WTC11 (cell line): Measurements from ENCODE around the gene IPO9. TPM values are rescaled to one million over a fixed set of nuclear protein-coding genes. Genes with fewer than 3 reads are reported as not detected.

Experiments used
- ATAC-seq: fragments of 200-7000 bp; cut with Tn5 transposase; 2 replicates; pipeline ENCODE4 v1.10.0; 2021; ENCODE audit warnings: mild to moderate bottlenecking, moderate library complexity
- CTCF ChIA-PET: fragments of 300-600 bp; sonication (Branson Sonifier 250); formaldehyde crosslinking; loops from one replicate; lab custom pipeline; 2021; ENCODE audit warnings: antibody characterized with exemption; lab: Charles Lee
- POLR2A ChIA-PET: fragments of 350-600 bp; sonication (Branson Sonifier 250); formaldehyde crosslinking; loops from one replicate; lab custom pipeline; 2021; ENCODE audit warnings: antibody characterized with exemption; lab: Charles Lee
- DNase-seq: peaks from one replicate; pipeline ENCODE4 v3.0.0; 2021; ENCODE audit warnings: low spot score
- H3K27ac Mint-ChIP-seq: 2 replicates; pipeline ENCODE4 v1.8.0; 2021; ENCODE audit warnings: mixed read lengths
- H3K27me3 Mint-ChIP-seq: 2 replicates; pipeline ENCODE4 v1.8.0; 2021; ENCODE audit warnings: low read depth, mild to moderate bottlenecking, moderate library complexity, mixed read lengths
- H3K36me3 Mint-ChIP-seq: 2 replicates; pipeline ENCODE4 v1.8.0; 2021; ENCODE audit warnings: mixed read lengths
- H3K4me1 Mint-ChIP-seq: 2 replicates; pipeline ENCODE4 v1.8.0; 2022; ENCODE audit warnings: mixed read lengths
- H3K4me3 Mint-ChIP-seq: 2 replicates; pipeline ENCODE4 v1.8.0; 2021; ENCODE audit warnings: mild to moderate bottlenecking, moderate library complexity, mixed read lengths
- H3K9me3 Mint-ChIP-seq: 2 replicates; pipeline ENCODE4 v1.8.0; 2021; ENCODE audit warnings: mixed read lengths
- CREM ChIP-seq: sonication (generic); formaldehyde crosslinking; IDR thresholded peaks from 2 replicates; pipeline ENCODE4 v1.8.1; 2022; ENCODE audit warnings: mild to moderate bottlenecking, missing genetic modification reagents, moderate library complexity
- ETV6 ChIP-seq: sonication (generic); formaldehyde crosslinking; IDR thresholded peaks from 2 replicates; pipeline ENCODE4 v1.8.1; 2022; ENCODE audit warnings: mild to moderate bottlenecking, missing genetic modification reagents
- JAZF1 ChIP-seq: fragments of 250-450 bp; sonication (Bioruptor Pico); IDR thresholded peaks from 2 replicates; pipeline ENCODE4 v1.9.0; 2021; ENCODE audit warnings: moderate library complexity, mild to moderate bottlenecking, inconsistent platforms
- JUN ChIP-seq: sonication (generic); formaldehyde crosslinking; IDR thresholded peaks from 2 replicates; pipeline ENCODE4 v1.8.0; 2023; ENCODE audit warnings: mild to moderate bottlenecking, missing genetic modification reagents
- OVOL2 ChIP-seq: fragments of 250-450 bp; sonication (Bioruptor Pico); IDR thresholded peaks from 2 replicates; pipeline ENCODE4 v1.9.0; 2021; ENCODE audit warnings: mild to moderate bottlenecking, borderline replicate concordance
- PRRX2 ChIP-seq: fragments of 250-450 bp; sonication (Bioruptor Pico); IDR thresholded peaks from 2 replicates; pipeline ENCODE4 v1.8.0; 2021; ENCODE audit warnings: mild to moderate bottlenecking
- RELA ChIP-seq: sonication (generic); formaldehyde crosslinking; IDR thresholded peaks from 2 replicates; pipeline ENCODE4 v1.8.1; 2022; ENCODE audit warnings: missing genetic modification reagents, mild to moderate bottlenecking, borderline replicate concordance
- SMAD4 ChIP-seq: sonication (generic); formaldehyde crosslinking; IDR thresholded peaks from 2 replicates; pipeline ENCODE4 v1.8.0; 2022; ENCODE audit warnings: mild to moderate bottlenecking, missing genetic modification reagents
- TCF7 ChIP-seq: sonication (generic); formaldehyde crosslinking; IDR thresholded peaks from 2 replicates; pipeline ENCODE4 v1.8.0; 2022; ENCODE audit warnings: mild to moderate bottlenecking, low read depth, missing genetic modification reagents, moderate library complexity
- ZNF317 ChIP-seq: sonication (generic); formaldehyde crosslinking; IDR thresholded peaks from 2 replicates; pipeline ENCODE4 v1.8.1; 2023; ENCODE audit warnings: low read depth, mild to moderate bottlenecking, moderate library complexity, missing genetic modification reagents, borderline replicate concordance
- ZNF396 ChIP-seq: fragments of 250-450 bp; sonication (Bioruptor Pico); IDR thresholded peaks from 2 replicates; pipeline ENCODE4 v1.8.0; 2021; ENCODE audit warnings: mild to moderate bottlenecking, moderate library complexity, borderline replicate concordance
- total RNA-seq: library from RNA; stranded (reverse); gene quantifications from 3 replicates; pipeline ENCODE4 v1.2.3, GENCODE V29; 2021
- TF ChIP-seq, protein P1 (sequence below): fragments of 250-450 bp; sonication (Bioruptor Pico); IDR thresholded peaks from 2 replicates; pipeline ENCODE4 v1.8.0; 2021; ENCODE audit warnings: mild to moderate bottlenecking
- TF ChIP-seq, protein P2 (sequence below): sonication (generic); formaldehyde crosslinking; IDR thresholded peaks from 2 replicates; pipeline ENCODE4 v1.8.1; 2022; ENCODE audit warnings: low read depth, missing genetic modification reagents, borderline replicate concordance
- TF ChIP-seq, protein P3 (sequence below): sonication (generic); formaldehyde crosslinking; IDR thresholded peaks from 2 replicates; pipeline ENCODE4 v1.8.0; 2023; ENCODE audit warnings: missing genetic modification reagents, mild to moderate bottlenecking, borderline replicate concordance

Gene IPO9
- total RNA-seq, 1 experiment from 2014 or later: 97.2 TPM

DNA sequence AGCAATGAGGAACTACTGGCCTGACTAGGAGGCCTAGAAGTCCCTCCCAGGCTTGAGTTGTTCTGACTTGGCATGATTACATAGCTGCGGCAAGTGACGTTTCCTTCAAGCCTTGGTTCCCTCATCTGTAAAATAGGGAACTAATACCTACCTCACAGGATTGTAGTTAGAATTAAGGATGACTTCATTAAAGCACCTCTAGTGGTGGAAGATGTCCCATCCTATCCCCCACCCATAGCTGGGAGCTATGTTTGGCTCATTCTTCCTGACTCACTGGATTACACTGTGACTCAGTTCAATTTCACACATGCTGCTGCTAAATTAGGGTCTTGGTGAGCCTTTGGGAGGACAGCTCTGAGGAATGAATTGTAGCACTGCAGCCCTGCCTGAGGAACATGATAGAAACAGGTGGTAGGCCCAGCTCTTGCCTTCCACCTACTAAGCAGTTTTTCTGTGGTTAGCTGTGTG lies 53.7 kb downstream of the IPO9 start:
- Mint-ChIP-seq H3K9me3 (no peaks in the 10 kb centered on the region), H3K36me3 (no peaks in the 10 kb centered on the region), H3K27me3 (peaks cover 13% of the 10 kb centered on the region), H3K4me1 (peaks cover 26% of the 10 kb centered on the region), H3K4me3 (no peak overlapping the region), H3K27ac (peak overlapping the region; percentile 35; the same call in 1 of the 2 replicates)
- CTCF ChIA-PET: interaction anchor here (1.1 to 7.6 kb wide), 4 partner anchors 12 to 401 kb away, joined by 3 to 135 read pairs (median 8); partner anchors contain the start of gene IPO9
- peak; percentile 18 for ATAC-seq
- TF ChIP-seq ETV6 (CRISPR knock-in tag) (no peak), JUN (CRISPR knock-in tag) (no peak), RELA (no peak), SMAD4 (CRISPR knock-in tag) (no peak), PRRX2 (CRISPR knock-in tag) (no peak), JAZF1 (no peak)
- POLR2A ChIA-PET: interaction anchor here (0.5 to 0.6 kb wide), 2 partner anchors 68 to 406 kb away, joined by 3 to 4 read pairs; no protein-coding TSS in a partner anchor
- DNase-seq: no peak

DNA sequence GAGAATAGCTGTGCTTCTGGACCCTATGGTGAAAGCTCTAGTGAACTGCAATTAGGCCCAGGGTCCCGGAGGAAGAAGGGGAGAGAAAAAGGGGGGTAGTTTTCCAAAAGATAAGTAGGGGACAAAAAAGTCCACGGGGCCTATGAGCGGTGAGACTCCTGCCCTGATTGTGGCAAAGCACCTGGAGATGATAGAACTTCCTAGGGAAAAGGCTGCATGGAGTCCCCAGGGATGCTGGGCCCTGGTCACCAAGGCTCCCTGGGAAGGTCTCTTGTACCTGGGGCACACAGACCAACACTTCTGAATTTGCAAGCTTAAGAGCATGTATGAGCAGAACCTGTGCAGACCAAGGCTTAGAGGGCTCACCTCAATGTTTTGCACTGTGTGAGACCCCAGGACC lies 54.3 kb downstream of the IPO9 start:
- H3K9me3 Mint-ChIP-seq: no peaks in the 10 kb centered on the region
- peaks cover 29% of the 10 kb centered on the region for H3K4me1 Mint-ChIP-seq
- H3K27ac Mint-ChIP-seq: peak overlapping the region; percentile 50; the same call in 1 of the 2 replicates
- H3K4me3 Mint-ChIP-seq: no peak overlapping the region
- no peak for DNase-seq
- TF ChIP-seq OVOL2 (CRISPR knock-in tag) (no peak), TCF7 (no peak)
- TF ChIP-seq, protein P1, sequence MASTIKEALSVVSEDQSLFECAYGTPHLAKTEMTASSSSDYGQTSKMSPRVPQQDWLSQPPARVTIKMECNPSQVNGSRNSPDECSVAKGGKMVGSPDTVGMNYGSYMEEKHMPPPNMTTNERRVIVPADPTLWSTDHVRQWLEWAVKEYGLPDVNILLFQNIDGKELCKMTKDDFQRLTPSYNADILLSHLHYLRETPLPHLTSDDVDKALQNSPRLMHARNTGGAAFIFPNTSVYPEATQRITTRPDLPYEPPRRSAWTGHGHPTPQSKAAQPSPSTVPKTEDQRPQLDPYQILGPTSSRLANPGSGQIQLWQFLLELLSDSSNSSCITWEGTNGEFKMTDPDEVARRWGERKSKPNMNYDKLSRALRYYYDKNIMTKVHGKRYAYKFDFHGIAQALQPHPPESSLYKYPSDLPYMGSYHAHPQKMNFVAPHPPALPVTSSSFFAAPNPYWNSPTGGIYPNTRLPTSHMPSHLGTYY: peak; percentile 61; the same call in 1 of the 2 replicates
- ChIA-PET POLR2A (no interaction called here), CTCF (interaction anchor here (0.7 to 7.6 kb wide), 8 partner anchors 11 to 401 kb away, joined by 3 to 135 read pairs (median 6); partner anchors contain the start of genes IPO9 and LMOD1)
- ATAC-seq: no peak
- no peaks in the 10 kb centered on the region for H3K36me3 Mint-ChIP-seq
- peaks cover 19% of the 10 kb centered on the region for H3K27me3 Mint-ChIP-seq

DNA sequence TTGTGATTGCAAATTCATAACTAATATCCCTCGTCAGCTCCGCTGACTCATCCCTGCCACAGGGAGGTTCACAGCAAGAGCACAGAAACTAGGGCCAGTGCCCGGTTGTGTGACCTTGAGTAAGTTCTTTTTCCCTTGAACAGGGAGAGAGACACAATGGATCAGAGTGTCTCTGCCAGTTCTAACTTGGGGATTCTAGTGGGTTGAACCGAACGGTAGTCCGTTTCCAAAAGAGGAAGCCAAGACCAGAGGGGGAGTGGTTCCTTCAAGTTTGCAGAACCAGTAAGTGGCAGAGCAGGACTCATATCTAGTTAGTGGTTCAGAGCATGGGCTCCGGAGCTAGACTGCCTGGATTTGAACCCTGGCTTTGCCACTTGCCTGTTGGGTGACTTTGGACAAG lies 54.8 kb downstream of the IPO9 start:
- Mint-ChIP-seq H3K27me3 (peaks cover 21% of the 10 kb centered on the region), H3K4me1 (peaks cover 30% of the 10 kb centered on the region), H3K36me3 (no peaks in the 10 kb centered on the region)
- POLR2A ChIA-PET: interaction anchor here (1.3 kb wide), 1 partner anchor 11 kb away, joined by 3 read pairs; no protein-coding TSS in a partner anchor
- no peak for TF ChIP-seq CREM (CRISPR knock-in tag)
- TF ChIP-seq ZNF396 (CRISPR knock-in tag): no peak
- TF ChIP-seq JAZF1: no peak
- TF ChIP-seq, protein P2, sequence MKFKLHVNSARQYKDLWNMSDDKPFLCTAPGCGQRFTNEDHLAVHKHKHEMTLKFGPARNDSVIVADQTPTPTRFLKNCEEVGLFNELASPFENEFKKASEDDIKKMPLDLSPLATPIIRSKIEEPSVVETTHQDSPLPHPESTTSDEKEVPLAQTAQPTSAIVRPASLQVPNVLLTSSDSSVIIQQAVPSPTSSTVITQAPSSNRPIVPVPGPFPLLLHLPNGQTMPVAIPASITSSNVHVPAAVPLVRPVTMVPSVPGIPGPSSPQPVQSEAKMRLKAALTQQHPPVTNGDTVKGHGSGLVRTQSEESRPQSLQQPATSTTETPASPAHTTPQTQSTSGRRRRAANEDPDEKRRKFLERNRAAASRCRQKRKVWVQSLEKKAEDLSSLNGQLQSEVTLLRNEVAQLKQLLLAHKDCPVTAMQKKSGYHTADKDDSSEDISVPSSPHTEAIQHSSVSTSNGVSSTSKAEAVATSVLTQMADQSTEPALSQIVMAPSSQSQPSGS: no peak
- no peak for TF ChIP-seq ZNF317 (CRISPR knock-in tag)
- TF ChIP-seq, protein P3, sequence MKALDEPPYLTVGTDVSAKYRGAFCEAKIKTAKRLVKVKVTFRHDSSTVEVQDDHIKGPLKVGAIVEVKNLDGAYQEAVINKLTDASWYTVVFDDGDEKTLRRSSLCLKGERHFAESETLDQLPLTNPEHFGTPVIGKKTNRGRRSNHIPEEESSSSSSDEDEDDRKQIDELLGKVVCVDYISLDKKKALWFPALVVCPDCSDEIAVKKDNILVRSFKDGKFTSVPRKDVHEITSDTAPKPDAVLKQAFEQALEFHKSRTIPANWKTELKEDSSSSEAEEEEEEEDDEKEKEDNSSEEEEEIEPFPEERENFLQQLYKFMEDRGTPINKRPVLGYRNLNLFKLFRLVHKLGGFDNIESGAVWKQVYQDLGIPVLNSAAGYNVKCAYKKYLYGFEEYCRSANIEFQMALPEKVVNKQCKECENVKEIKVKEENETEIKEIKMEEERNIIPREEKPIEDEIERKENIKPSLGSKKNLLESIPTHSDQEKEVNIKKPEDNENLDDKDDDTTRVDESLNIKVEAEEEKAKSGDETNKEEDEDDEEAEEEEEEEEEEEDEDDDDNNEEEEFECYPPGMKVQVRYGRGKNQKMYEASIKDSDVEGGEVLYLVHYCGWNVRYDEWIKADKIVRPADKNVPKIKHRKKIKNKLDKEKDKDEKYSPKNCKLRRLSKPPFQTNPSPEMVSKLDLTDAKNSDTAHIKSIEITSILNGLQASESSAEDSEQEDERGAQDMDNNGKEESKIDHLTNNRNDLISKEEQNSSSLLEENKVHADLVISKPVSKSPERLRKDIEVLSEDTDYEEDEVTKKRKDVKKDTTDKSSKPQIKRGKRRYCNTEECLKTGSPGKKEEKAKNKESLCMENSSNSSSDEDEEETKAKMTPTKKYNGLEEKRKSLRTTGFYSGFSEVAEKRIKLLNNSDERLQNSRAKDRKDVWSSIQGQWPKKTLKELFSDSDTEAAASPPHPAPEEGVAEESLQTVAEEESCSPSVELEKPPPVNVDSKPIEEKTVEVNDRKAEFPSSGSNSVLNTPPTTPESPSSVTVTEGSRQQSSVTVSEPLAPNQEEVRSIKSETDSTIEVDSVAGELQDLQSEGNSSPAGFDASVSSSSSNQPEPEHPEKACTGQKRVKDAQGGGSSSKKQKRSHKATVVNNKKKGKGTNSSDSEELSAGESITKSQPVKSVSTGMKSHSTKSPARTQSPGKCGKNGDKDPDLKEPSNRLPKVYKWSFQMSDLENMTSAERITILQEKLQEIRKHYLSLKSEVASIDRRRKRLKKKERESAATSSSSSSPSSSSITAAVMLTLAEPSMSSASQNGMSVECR: no peak
- TF ChIP-seq, all 79 proteins: peak for 0
- ATAC-seq: no peak
- no peak for DNase-seq
- Mint-ChIP-seq H3K27ac (no peak overlapping the region), H3K4me3 (no peak overlapping the region), H3K9me3 (no peaks in the 10 kb centered on the region)
- CTCF ChIA-PET: interaction anchor here (0.7 to 7.6 kb wide), 7 partner anchors 11 to 371 kb away, joined by 3 to 135 read pairs (median 6); partner anchors contain the start of genes IPO9 and LMOD1
